Transverse colon (tissue), 4 donors: ENCODE measurements around the gene MYO16. TPM values are rescaled to one million over a fixed set of nuclear protein-coding genes. Genes with fewer than 3 reads are reported as not detected.

Experiments used
- DNase-seq: peaks from one replicate; pipeline ENCODE4 v3.0.0-alpha.2; 2019
- H3K27ac ChIP-seq, 4 donors: fragments of 200-600 bp; sonication (generic); 2 replicates each; pipeline ENCODE4 v1.5.1; 2016 to 2018; ENCODE audit warnings: inconsistent platforms in 4 of 4
- H3K27me3 ChIP-seq: fragments of 200-600 bp; sonication (generic); 2 replicates; pipeline ENCODE4 v1.5.1; 2017; ENCODE audit warnings: inconsistent platforms
- H3K36me3 ChIP-seq, 4 donors: fragments of 200-600 bp; sonication (generic); 2 replicates each; pipeline ENCODE4 v1.5.1; 2017 to 2019; ENCODE audit warnings: inconsistent platforms in 4 of 4
- H3K4me1 ChIP-seq, 4 donors: fragments of 200-600 bp; sonication (generic); 2 replicates each; pipeline ENCODE4 v1.5.1; 2017 to 2020; ENCODE audit warnings: inconsistent platforms in 4 of 4
- H3K4me3 ChIP-seq, 4 donors: fragments of 200-600 bp; sonication (generic); 1 replicate in 1 of 4; 2 replicates in 3 of 4; pipeline versions ENCODE4 v1.5.1 to v1.6.1; 2017 to 2019; ENCODE audit warnings: inconsistent platforms in 4 of 4
- H3K9me3 ChIP-seq, 2 donors: fragments of 200-600 bp; sonication (generic); 2 replicates each; pipeline ENCODE4 v1.5.1; 2017 to 2019; ENCODE audit warnings: inconsistent platforms in 2 of 2
- EP300 ChIP-seq: sonication (generic); formaldehyde crosslinking; IDR thresholded peaks from one replicate; pipeline ENCODE4 v1.6.1; 2017; ENCODE audit warnings: antibody characterized with exemption, low read depth
- POLR2A ChIP-seq: fragments of 450-650 bp; IDR thresholded peaks from one replicate; pipeline ENCODE4 v1.6.1; 2016; ENCODE audit warnings: antibody characterized with exemption, mild to moderate bottlenecking, moderate library complexity
- POLR2AphosphoS5 ChIP-seq, 3 donors: sonication (generic); formaldehyde crosslinking; IDR thresholded peaks; one replicate each; pipeline ENCODE4 v1.6.1; 2016; ENCODE audit warnings: antibody characterized with exemption in 3 of 3
- WGBS, 2 donors: methylation state at CpG; one replicate each; pipeline ENCODE4 v1.1.5; 2018; ENCODE audit warnings: low coverage in 1 of 2; 5-methylcytosine and 5-hydroxymethylcytosine counted together
- in situ Hi-C, 4 donors: fragments of 200-750 bp; cut with MboI; loops; one replicate each; pipeline versions ENCODE4 v1.15.0 to v1.15.1; 2017; ENCODE audit warnings: low sequenced_read_pairs in 3 of 4, low pct_ligation_motif_present in 1 of 4, low pct_unique_long_range_greater_than_20kb in 1 of 4
- intact Hi-C: fragments of 100-400 bp; cut with DNase I; formaldehyde crosslinking; loops from one replicate; pipeline ENCODE4 v1.15.1; 2023; ENCODE audit warnings: low total_unique reads
- total RNA-seq, 4 donors: library from RNA; depleted of rRNA; stranded (reverse); fragments of >200 nt; gene quantifications; one replicate each; pipeline ENCODE4 v1.1.0, GENCODE V29; 2016
- TF ChIP-seq, protein P1 (sequence below), 5 experiments: fragments of 200-600 bp in 3 of 5; fragments of 450-650 bp in 2 of 5; sonication (generic) in 3 of 5; IDR thresholded peaks; 1 replicate in 2 of 5; 2 replicates in 3 of 5; pipeline ENCODE4 v1.5.1; 2016 to 2017; ENCODE audit warnings: antibody characterized with exemption in 5 of 5, inconsistent platforms in 3 of 5, mild to moderate bottlenecking in 2 of 5, moderate library complexity in 1 of 5

MYO16 gene
- total RNA-seq, 4 donors from 2014 or later: under 0.01 to 3.4 TPM; not detected in 2

DNA sequence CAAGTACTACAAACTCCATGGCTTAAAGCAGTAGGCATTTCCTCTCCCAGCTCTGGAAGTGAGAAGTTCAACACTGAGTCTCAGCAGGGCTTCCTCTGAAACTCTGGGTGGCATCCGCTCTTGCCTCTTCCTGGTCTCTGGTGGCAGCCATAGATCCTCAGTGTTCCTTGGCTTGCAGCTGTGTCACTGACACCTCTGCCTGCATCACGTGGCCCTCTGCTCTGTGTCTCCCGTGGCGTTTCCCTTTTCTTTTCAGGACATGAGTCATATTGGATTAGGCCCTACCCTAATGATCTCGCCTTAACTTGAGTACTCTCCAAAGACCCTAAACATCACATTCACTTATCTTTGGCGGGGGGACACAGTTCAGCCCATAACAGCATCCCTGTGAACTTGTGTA, 466.7 kb downstream of the MYO16 start:
- Histone ChIP-seq H3K9me3 (no peaks in the 10 kb centered on the region), H3K27ac (no peak overlapping the region), H3K27me3 (no peaks in the 10 kb centered on the region), H3K36me3 (no peaks in the 10 kb centered on the region), H3K4me3 (no peak overlapping the region), H3K4me1 (no peaks in the 10 kb centered on the region)
- intact Hi-C loops (no loop called here), in situ Hi-C loops (no loop called here)
- DNase-seq: no peak
- 50 to 63% methylated on average over 6 of the region's 6 CpGs for whole genome bisulfite sequencing, 2 donors
- TF ChIP-seq EP300: no peak
- TF ChIP-seq POLR2AphosphoS5 (IDR thresholded peaks at IDR 0.05): no peak
- TF ChIP-seq, protein P1, sequence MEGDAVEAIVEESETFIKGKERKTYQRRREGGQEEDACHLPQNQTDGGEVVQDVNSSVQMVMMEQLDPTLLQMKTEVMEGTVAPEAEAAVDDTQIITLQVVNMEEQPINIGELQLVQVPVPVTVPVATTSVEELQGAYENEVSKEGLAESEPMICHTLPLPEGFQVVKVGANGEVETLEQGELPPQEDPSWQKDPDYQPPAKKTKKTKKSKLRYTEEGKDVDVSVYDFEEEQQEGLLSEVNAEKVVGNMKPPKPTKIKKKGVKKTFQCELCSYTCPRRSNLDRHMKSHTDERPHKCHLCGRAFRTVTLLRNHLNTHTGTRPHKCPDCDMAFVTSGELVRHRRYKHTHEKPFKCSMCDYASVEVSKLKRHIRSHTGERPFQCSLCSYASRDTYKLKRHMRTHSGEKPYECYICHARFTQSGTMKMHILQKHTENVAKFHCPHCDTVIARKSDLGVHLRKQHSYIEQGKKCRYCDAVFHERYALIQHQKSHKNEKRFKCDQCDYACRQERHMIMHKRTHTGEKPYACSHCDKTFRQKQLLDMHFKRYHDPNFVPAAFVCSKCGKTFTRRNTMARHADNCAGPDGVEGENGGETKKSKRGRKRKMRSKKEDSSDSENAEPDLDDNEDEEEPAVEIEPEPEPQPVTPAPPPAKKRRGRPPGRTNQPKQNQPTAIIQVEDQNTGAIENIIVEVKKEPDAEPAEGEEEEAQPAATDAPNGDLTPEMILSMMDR (IDR thresholded peaks at IDR 0.05): no peak
- no peak for TF ChIP-seq POLR2A

DNA sequence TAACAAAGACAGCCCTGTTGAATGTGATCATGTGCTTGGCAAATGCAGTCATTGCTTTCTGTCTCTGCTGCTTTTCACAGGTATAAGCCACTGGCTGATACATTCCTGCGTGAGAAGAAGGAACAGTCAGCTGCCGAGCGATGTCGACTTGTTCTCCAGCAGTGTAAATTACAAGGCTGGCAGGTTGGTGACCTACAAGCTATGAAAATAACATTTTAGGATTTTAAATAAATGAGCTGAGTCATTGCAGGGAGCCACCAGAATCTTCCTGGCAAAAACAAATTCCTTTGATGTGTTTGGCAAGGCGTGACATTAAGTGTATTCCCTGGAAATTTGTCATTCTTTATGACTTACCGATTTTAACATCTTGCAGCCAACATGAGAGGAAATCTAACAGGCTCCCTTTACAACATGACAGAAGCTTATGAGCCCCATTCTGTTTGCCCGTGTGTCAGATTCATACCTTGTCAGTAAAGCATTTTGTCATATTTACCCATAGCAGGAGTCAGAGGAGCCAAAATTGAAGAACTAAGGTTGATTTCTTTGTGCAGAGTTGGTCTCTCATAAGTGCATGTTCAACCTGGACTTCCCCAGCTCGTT, 471.4 kb downstream of the MYO16 start:
- in situ Hi-C loops (no loop called here), intact Hi-C loops (no loop called here)
- H3K27ac ChIP-seq: no peak overlapping the region
- H3K4me1 ChIP-seq: no peaks in the 10 kb centered on the region
- DNase-seq: no peak
- H3K9me3 ChIP-seq: no peaks in the 10 kb centered on the region
- no peaks in the 10 kb centered on the region for H3K27me3 ChIP-seq
- TF ChIP-seq POLR2A (no peak), POLR2AphosphoS5 (IDR thresholded peaks at IDR 0.05) (no peak), EP300 (no peak)
- TF ChIP-seq, protein P1 (IDR thresholded peaks at IDR 0.05): no peak
- H3K36me3 ChIP-seq: no peaks in the 10 kb centered on the region
- no peak overlapping the region for H3K4me3 ChIP-seq
- 59 to 69% methylated on average over 8 of the region's 8 CpGs for WGBS, 2 donors

- 73 to 83% methylated on average over 3 of the region's 3 CpGs for WGBS, 2 donors
- in situ Hi-C loops: no loop called here
- TF ChIP-seq EP300 (no peak), POLR2AphosphoS5 (IDR thresholded peaks at IDR 0.05) (no peak), POLR2A (no peak)
- TF ChIP-seq, protein P1 (IDR thresholded peaks at IDR 0.05): no peak
- H3K4me3 ChIP-seq: no peak overlapping the region
- no peaks in the 10 kb centered on the region for H3K9me3 ChIP-seq
- H3K4me1 ChIP-seq: no peaks in the 10 kb centered on the region
- H3K27me3 ChIP-seq: no peaks in the 10 kb centered on the region
- DNase-seq: no peak
- H3K36me3 ChIP-seq: no peaks in the 10 kb centered on the region
- H3K27ac ChIP-seq: no peak overlapping the region
- intact Hi-C loops: no loop called here
These were observed 472.2 kb downstream of the MYO16 start for GRCh38 chr13:109101550-109102144.

DNA sequence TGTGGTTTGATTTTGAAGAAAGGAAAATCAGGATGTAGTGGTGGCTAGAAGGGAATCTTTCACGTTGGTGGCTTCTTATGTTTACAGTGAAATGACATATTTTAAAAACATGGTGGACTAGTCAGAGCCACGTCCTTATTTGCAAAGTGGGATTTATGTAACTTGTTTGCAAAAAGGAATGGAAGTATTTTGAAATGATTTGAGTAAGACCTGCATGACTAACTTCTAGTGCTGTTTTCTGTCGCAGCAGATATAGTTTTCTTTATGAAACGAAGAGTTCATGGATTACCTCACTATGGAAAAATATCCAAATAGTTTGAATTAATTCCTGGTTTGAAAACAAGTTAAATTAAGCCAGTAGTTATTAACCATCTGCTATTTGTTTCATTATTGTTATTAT, 476.5 kb downstream of the MYO16 start:
- Histone ChIP-seq H3K27me3 (no peaks in the 10 kb centered on the region), H3K27ac (no peak overlapping the region), H3K36me3 (no peaks in the 10 kb centered on the region), H3K4me3 (no peak overlapping the region), H3K9me3 (no peaks in the 10 kb centered on the region), H3K4me1 (no peaks in the 10 kb centered on the region)
- intact Hi-C loops: no loop called here
- TF ChIP-seq, protein P1 (IDR thresholded peaks at IDR 0.05): no peak
- no peak for DNase-seq
- in situ Hi-C loops: no loop called here
- 48 to 61% methylated on average over 4 of the region's 4 CpGs for WGBS, 2 donors
